SKM-1 treated with dmso at 0.1 percent for 144 hours (cell line): ENCODE results near the gene KCTD20.
A peak's percentile ranks its signal among the peaks of the same experiment; 100 is the strongest.
"Not testable (repeated sequence)": the region's sequence is repeated elsewhere in the genome, so short reads cannot be mapped to it uniquely, and the experiment has no call there.

ENCODE experiments used
- DNase-seq: peaks from one replicate; lab custom pipeline; 2025; ENCODE audit not compliant: unreplicated experiment; lab: John Stamatoyannopoulos, UW

Gene KCTD20

GRCh38 chr6:36442671-36443470, at the start of gene KCTD20, which contains the start of gene PXT1:
Gene KCTD20, plus strand, starts transcription at chr6:36443000. Its CDS starts 27,098 bp downstream, at chr6:36470098.
Gene PXT1, minus strand, starts transcription at chr6:36442854. Its CDS starts 16,772 bp downstream, at chr6:36426082.
- peak; percentile 87 for DNase-seq

GRCh38 chr6:36399970-36400369, 42.8 kb upstream of the KCTD20 start:
- DNase-seq, result no peak

- no peak for DNase-seq
Measured at GRCh38 chr6:36402481-36402880, 40.3 kb upstream of the KCTD20 start.

GRCh38 chr6:36404164-36404563, 38.6 kb upstream of the KCTD20 start:
- DNase-seq, result no peak

GRCh38 chr6:36409718-36410117, 33.1 kb upstream of the KCTD20 start:
- not testable (repeated sequence) for DNase-seq

DNA sequence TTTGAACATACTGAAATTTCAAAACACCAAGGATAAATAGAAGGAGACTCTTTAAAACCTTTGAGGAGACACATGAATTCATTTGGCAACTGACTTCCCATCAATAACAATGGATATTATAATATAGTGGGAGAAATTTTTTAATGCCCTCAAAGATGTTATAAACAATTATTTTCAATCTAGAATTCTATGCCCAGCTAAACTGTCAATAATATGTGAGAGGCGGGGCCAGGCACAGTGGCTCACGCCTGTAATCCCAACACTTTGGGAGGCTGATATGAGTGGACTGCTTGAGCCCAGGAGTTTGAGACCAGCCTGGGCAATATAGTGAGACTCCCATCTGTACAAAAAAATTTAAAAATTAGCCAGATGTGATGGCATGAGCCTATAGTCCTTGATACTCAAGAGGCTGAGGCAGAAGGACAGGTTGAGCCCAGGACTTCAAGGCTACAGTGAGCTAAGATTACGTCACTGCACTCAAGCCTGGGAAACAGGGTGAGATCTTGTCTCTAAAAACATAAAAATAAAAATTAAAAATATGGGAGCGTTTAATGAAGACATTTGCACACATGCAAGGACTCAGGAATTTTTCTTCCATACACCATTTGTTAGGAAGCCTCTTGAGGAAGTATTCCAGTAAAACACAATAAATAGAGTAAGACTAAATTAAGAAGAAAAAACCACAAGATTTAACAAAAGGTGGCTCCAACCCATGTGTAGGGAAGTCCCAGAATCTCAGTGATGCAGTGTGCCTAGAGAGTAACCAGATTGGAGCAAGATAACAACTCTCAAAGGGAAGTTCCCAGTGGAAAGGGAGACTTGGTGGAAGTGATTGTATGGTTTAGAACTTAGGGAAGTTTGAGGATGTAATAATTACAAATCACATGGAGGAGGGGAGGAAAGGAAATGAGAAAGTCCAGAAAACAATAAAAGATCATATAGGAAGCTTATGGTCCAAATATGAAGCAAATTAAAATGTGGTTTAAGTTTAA, 29.0 kb upstream of the KCTD20 start:
- no peak for DNase-seq

DNA sequence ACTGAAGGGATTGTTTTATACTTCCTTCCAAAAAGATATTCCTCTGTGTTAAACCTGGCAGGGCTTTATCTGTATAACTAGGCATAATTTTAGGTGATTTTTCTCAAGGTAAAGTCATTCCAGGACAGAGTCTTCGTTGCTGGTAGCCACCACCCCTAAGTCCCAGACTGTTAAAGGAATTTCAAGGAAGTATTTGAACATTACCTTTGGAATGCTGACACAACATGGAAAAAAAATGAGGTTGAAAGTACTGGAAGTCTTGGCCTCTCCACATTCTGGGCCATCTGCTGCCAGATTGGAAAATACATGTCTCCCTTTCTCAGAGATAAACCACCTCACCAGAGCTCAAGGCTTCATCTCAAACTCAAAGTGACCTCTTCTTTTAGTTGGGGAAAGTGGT, 28.3 kb upstream of the KCTD20 start:
- no peak for DNase-seq

DNA sequence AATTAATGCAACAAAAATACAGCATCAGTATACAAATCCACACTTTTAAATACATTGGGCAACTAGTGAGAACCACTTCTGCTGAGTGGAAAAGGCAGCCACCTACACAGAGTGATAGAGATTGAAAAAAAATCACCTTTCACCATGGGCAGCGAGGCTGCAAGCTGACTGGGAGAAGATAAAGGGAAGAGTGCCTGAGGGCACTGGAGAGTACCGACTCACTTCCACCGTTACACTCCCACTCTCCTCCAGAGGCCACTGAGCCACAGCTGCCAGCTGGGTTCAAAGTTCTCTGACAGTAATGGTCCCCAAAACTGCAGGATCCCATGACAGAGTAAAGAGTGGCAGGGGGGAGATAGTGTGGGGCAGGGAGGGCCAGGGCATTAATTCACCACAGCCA, 24.2 kb upstream of the KCTD20 start:
- no peak for DNase-seq

GRCh38 chr6:36419310-36419709, 23.5 kb upstream of the KCTD20 start:
- DNase-seq, result no peak

GRCh38 chr6:36422714-36423100, 20.1 kb upstream of the KCTD20 start:
- no peak for DNase-seq

GRCh38 chr6:36423101-36423824, 19.5 kb upstream of the KCTD20 start:
- DNase-seq, result peak; percentile 99

- no peak for DNase-seq
Measured at GRCh38 chr6:36426622-36427021, 16.2 kb upstream of the KCTD20 start.

DNA sequence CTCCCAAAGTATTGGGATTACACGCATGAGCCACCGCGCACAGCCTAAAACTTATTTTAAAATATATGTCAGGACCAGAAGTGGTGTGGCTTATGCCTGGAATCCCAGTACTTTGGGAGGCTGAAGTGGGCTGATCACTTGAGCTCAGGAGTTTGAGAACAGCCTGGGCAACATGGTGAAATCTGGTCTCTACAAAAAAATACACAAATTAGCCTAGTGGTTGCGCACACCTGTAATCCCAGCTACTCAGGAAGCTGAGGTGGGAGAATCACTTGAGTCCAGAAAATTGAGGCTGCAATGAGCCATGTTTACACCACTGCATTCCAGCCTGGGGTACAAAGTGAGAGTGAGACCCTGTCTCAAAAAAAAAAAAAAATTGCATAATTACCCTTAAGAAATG, 13.9 kb upstream of the KCTD20 start:
- no peak for DNase-seq

- no peak for DNase-seq
Measured at GRCh38 chr6:36430351-36430750, 12.4 kb upstream of the KCTD20 start.

GRCh38 chr6:36431197-36431596, 11.6 kb upstream of the KCTD20 start:
- DNase-seq, result no peak

GRCh38 chr6:36432151-36432671, 10.6 kb upstream of the KCTD20 start:
- DNase-seq, result no peak

DNA sequence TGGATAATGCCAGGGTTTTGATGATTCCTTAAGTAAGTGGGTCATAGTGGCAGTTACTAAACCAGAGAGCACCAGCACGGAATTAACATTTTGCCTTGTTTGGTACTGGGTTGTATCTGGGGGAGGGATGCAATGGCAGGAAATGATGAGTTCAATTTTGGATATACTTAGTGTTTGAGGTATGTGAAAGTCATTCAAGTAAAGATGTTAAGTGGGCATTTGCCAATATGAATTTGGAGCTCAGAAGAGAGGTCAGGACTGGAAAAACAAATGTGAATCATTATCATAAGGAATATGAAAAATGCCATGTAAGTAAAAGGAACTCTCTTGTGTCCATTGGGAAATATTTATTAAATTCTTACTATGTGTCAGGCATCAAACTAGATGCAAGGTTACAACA, 6.3 kb upstream of the KCTD20 start:
- no peak for DNase-seq

DNA sequence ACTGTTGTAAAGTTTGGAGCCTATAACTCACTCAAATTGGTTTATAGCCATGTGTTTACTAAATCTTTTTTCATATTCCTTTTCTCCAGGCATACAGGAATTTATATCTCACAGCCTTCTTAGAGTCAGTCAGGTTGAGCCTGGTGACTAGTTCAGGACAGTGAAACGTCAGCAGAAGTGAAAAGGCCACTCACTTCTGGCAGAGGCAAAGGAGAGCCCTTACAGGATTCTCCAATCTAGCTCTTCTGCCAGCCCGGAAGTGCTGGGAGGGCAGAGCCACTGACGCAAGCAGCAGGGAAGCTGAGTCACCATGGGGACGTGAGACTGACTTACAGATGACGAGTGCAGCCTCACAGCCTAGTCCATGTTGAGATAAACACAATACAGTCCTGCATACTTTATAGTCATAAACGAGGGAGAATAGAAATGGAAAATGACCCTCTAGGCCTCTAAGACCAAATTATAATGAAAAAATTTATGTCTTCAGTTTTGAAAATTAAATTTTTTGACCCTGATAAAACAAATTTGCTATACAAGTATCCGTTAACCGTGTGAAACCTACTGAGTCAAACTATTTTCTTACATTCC, 1.4 kb upstream of the KCTD20 start:
- DNase-seq, result peak; percentile 92

DNA sequence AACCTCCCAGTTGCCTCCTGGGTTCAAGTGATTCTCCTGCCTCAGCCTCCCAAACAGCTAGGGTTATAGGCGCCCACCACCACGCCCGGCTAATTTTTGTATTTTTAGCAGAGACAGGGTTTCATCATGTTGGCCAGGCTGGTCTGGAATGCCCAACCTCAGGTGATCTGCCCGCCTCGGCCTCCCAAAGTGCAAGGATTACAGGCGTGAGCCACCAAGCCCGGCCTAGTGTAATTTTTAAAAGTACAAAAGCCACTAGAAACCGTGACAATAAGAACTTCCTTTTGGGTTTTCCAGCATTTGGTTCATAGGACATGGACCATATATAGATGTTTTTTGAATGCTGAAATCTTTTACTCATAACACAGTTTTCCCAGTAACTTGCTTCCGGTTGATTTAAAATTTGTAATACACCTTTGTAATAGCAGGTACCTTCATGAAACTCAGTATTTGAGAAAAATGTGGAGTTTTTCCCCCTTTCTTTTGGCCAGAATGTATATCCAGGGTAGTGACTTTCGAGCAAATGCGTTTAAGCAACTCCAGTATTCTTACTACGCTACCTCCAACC, 613 bp upstream of the KCTD20 start:
- DNase-seq, result no peak
